ENCODE data around the gene NAXD. TPM values are rescaled to one million over a fixed set of nuclear protein-coding genes. Genes with fewer than 3 reads are reported as not detected.
"Not testable (repeated sequence)": the region's sequence is repeated elsewhere in the genome, so short reads cannot be mapped to it uniquely, and the experiment has no call there.

NAXD gene
- total RNA-seq, 1 donor from 2014 or later, result 37.8 TPM

GRCh38 chr13:110628477-110628793 lies 13.1 kb downstream of the NAXD start:
- no peak for DNase-seq (ENCODE audit: low spot score)

GRCh38 chr13:110628952-110629701 lies 13.8 kb downstream of the NAXD start:
- DNase-seq (ENCODE audit: low spot score), result no peak

- DNase-seq (ENCODE audit: low spot score), result no peak
Observed at GRCh38 chr13:110629735-110630134, 14.4 kb downstream of the NAXD start.

- no peak for DNase-seq (ENCODE audit: low spot score)
Observed at GRCh38 chr13:110630566-110631119, 15.3 kb downstream of the NAXD start.

GRCh38 chr13:110632255-110632654 lies 16.9 kb downstream of the NAXD start:
- DNase-seq (ENCODE audit: low spot score), result not testable (repeated sequence)

GRCh38 chr13:110633776-110634175 lies 18.4 kb downstream of the NAXD start:
- no peak for DNase-seq (ENCODE audit: low spot score)

- no peak for DNase-seq (ENCODE audit: low spot score)
Observed at GRCh38 chr13:110634558-110634957, 19.2 kb downstream of the NAXD start.

- DNase-seq (ENCODE audit: low spot score), result no peak
Observed at GRCh38 chr13:110635405-110636002, 20.2 kb downstream of the NAXD start.

- no peak for DNase-seq (ENCODE audit: low spot score)
Observed at GRCh38 chr13:110636053-110636475, 20.7 kb downstream of the NAXD start.

GRCh38 chr13:110636701-110637201 lies 21.4 kb downstream of the NAXD start:
- no peak for DNase-seq (ENCODE audit: low spot score)

GRCh38 chr13:110637275-110637674 lies 21.9 kb downstream of the NAXD start:
- no peak for DNase-seq (ENCODE audit: low spot score)

GRCh38 chr13:110637747-110638146 lies 22.4 kb downstream of the NAXD start:
- DNase-seq (ENCODE audit: low spot score), result no peak

- DNase-seq (ENCODE audit: low spot score), result no peak
Observed at GRCh38 chr13:110638257-110638656, 22.9 kb downstream of the NAXD start.

- no peak for DNase-seq (ENCODE audit: low spot score)
Observed at GRCh38 chr13:110638814-110639806, 23.8 kb downstream of the NAXD start.

GRCh38 chr13:110639935-110640334 lies 24.6 kb downstream of the NAXD start:
- no peak for DNase-seq (ENCODE audit: low spot score)

GRCh38 chr13:110640591-110641029 lies 25.3 kb downstream of the NAXD start:
- DNase-seq (ENCODE audit: low spot score), result no peak

- no peak for DNase-seq (ENCODE audit: low spot score)
Observed at GRCh38 chr13:110641055-110642015, 26.0 kb downstream of the NAXD start.

GRCh38 chr13:110642291-110642981 lies 27.1 kb downstream of the NAXD start:
- no peak for DNase-seq (ENCODE audit: low spot score)

GRCh38 chr13:110643324-110643723 lies 28.0 kb downstream of the NAXD start:
- no peak for DNase-seq (ENCODE audit: low spot score)

Data from ureter (tissue), 1 donor.